Sigmoid colon (tissue), 7 donors: Measurements from ENCODE around the gene CEP85. TPM values are rescaled to one million over a fixed set of nuclear protein-coding genes. Genes with fewer than 3 reads are reported as not detected.

Source experiments
- DNase-seq: peaks from one replicate; pipeline ENCODE4 v3.0.0-alpha.2; 2019
- H3K27ac ChIP-seq, 4 donors: fragments of 200-600 bp; sonication (generic); one replicate each; pipeline ENCODE4 v1.5.1; 2016 to 2019; ENCODE audit warnings: mild to moderate bottlenecking in 1 of 4
- H3K27me3 ChIP-seq, 3 donors: fragments of 200-600 bp; sonication (generic); one replicate each; pipeline ENCODE4 v1.5.1; 2019; ENCODE audit warnings: mild to moderate bottlenecking in 1 of 3
- H3K36me3 ChIP-seq, 4 donors: fragments of 200-600 bp; sonication (generic); one replicate each; pipeline ENCODE4 v1.5.1; 2016 to 2019
- H3K4me1 ChIP-seq, 4 donors: fragments of 200-600 bp; sonication (generic); one replicate each; pipeline ENCODE4 v1.5.1; 2017 to 2019
- H3K4me3 ChIP-seq, 4 donors: fragments of 200-600 bp; sonication (generic); one replicate each; pipeline ENCODE4 v1.5.1; 2017 to 2019; ENCODE audit warnings: mild to moderate bottlenecking in 2 of 4, moderate library complexity in 1 of 4
- H3K9me3 ChIP-seq, 4 donors: fragments of 200-600 bp in 3 of 4; sonication (generic) in 3 of 4; one replicate each; pipeline versions ENCODE4 v1.5.1 to v1.6.1; 2013 to 2019
- CTCF ChIP-seq, 4 experiments: fragments of 450-650 bp in 3 of 4; fragments of 200-600 bp in 1 of 4; IDR thresholded peaks; one replicate each; pipeline ENCODE4 v1.5.1; 2016 to 2019; ENCODE audit warnings: antibody characterized with exemption in 4 of 4, mild to moderate bottlenecking in 3 of 4, moderate library complexity in 2 of 4
- EP300 ChIP-seq, 4 donors: sonication (generic); formaldehyde crosslinking; IDR thresholded peaks; one replicate each; pipeline ENCODE4 v1.6.1; 2017; ENCODE audit warnings: antibody characterized with exemption in 4 of 4
- POLR2A ChIP-seq, 2 donors: fragments of 450-650 bp; IDR thresholded peaks; one replicate each; pipeline ENCODE4 v1.6.1; 2016; ENCODE audit warnings: antibody characterized with exemption in 2 of 2, mild to moderate bottlenecking in 2 of 2, moderate library complexity in 2 of 2
- POLR2AphosphoS5 ChIP-seq, 4 donors: sonication (generic); formaldehyde crosslinking; IDR thresholded peaks; one replicate each; pipeline ENCODE4 v1.6.1; 2017; ENCODE audit warnings: antibody characterized with exemption in 4 of 4
- WGBS, 2 donors: extraction: QIAGEN DNeasy Blood & Tissue Kit; methylation state at CpG; one replicate each; pipeline ENCODE4 v1.1.7; 2013; 5-methylcytosine and 5-hydroxymethylcytosine counted together
- intact Hi-C: fragments of 100-400 bp; cut with DNase I; formaldehyde crosslinking; loops from one replicate; pipeline ENCODE4 v1.15.1; 2023
- polyA plus RNA-seq, 3 donors: library from polyadenylated mRNA; stranded (reverse); fragments of 200-250 nt; gene quantifications; one replicate each; pipeline ENCODE4 v1.2.3, GENCODE V29; 2013
- total RNA-seq, 4 donors: library from RNA; depleted of rRNA; stranded (reverse); fragments of >200 nt; gene quantifications; one replicate each; pipeline ENCODE4 v1.1.0, GENCODE V29; 2016
- donor health status: healthy with polysubstance abuse.
- donor health status: Bipolar disorder and iron deficiency.
- donor health status: healthy.

The CEP85 gene
- total and polyA plus RNA-seq, 7 donors, result 1.9 to 12.9 (median 3.9) TPM

- H3K4me1 ChIP-seq, result peaks cover 0 to 3% (median 1%) of the 10 kb centered on the region in 4 donors
- H3K27me3 ChIP-seq, result no peaks in the 10 kb centered on the region
- H3K27ac ChIP-seq, result no peak overlapping the region
- H3K4me3 ChIP-seq, result no peak overlapping the region
- no peaks in the 10 kb centered on the region for H3K36me3 ChIP-seq
- DNase-seq, result no peak
- intact Hi-C loops, result no loop called here
- 77 to 86% methylated on average over 8 of the region's 8 CpGs for WGBS, 2 donors
- no peak for TF ChIP-seq CTCF (IDR thresholded peaks at IDR 0.05)
- H3K9me3 ChIP-seq, result no peaks in the 10 kb centered on the region
Measured at GRCh38 chr1:26315874-26316850, 82.2 kb downstream of the CEP85 start.

- no peaks in the 10 kb centered on the region for H3K36me3 ChIP-seq
- no peaks in the 10 kb centered on the region for H3K9me3 ChIP-seq
- TF ChIP-seq POLR2A (IDR thresholded peaks at IDR 0.05) (no peak), POLR2AphosphoS5 (IDR thresholded peaks at IDR 0.05) (no peak), CTCF (IDR thresholded peaks at IDR 0.05) (no peak), EP300 (IDR thresholded peaks at IDR 0.05) (no peak)
- no peak for DNase-seq
- H3K27me3 ChIP-seq, result no peaks in the 10 kb centered on the region
- peaks cover 0 to 6% (median 5%) of the 10 kb centered on the region in 4 donors for H3K4me1 ChIP-seq
- no peak overlapping the region for H3K27ac ChIP-seq
- no peak overlapping the region for H3K4me3 ChIP-seq
- 68 to 93% methylated on average over 2 of the region's 2 CpGs for WGBS, 2 donors
- intact Hi-C loops, result no loop called here
Measured at GRCh38 chr1:26317146-26317545, 83.1 kb downstream of the CEP85 start.

- intact Hi-C loops, result no loop called here
- DNase-seq, result no peak
- no peak for TF ChIP-seq POLR2AphosphoS5 (IDR thresholded peaks at IDR 0.05)
- no peak for TF ChIP-seq EP300 (IDR thresholded peaks at IDR 0.05)
- TF ChIP-seq POLR2A (IDR thresholded peaks at IDR 0.05), result no peak
- no peak for TF ChIP-seq CTCF (IDR thresholded peaks at IDR 0.05)
- Histone ChIP-seq H3K27ac (peak within 1 kb of the TSS in 3 of 4 donors; percentile 6 to 31 (median 16)), H3K27me3 (no peaks in the 10 kb centered on the region), H3K36me3 (no peaks in the 10 kb centered on the region), H3K4me3 (no peak within 1 kb of the TSS), H3K9me3 (no peaks in the 10 kb centered on the region), H3K4me1 (peaks cover 0 to 6% (median 5%) of the 10 kb centered on the region in 4 donors)
- WGBS, 2 donors, result 44 to 79% methylated on average over 12 of the region's 12 CpGs
Measured at GRCh38 chr1:26317612-26318337, 83.8 kb downstream of the CEP85 start, which contains the start of gene CD52. Gene CD52 (plus strand): TSS chr1:26317958. CDS start chr1:26318018, 60 bp downstream.

GRCh38 chr1:26318338-26319064 is 84.5 kb downstream of the CEP85 start:
- peak; percentile 74 for DNase-seq
- intact Hi-C loops, result no loop called here
- H3K36me3 ChIP-seq, result no peaks in the 10 kb centered on the region
- H3K4me3 ChIP-seq, result no peak overlapping the region
- H3K9me3 ChIP-seq, result no peaks in the 10 kb centered on the region
- no peak for TF ChIP-seq CTCF (IDR thresholded peaks at IDR 0.05)
- TF ChIP-seq POLR2A (IDR thresholded peaks at IDR 0.05), result no peak
- TF ChIP-seq POLR2AphosphoS5 (IDR thresholded peaks at IDR 0.05), result no peak
- no peak for TF ChIP-seq EP300 (IDR thresholded peaks at IDR 0.05)
- H3K27me3 ChIP-seq, result no peaks in the 10 kb centered on the region
- H3K4me1 ChIP-seq, result peaks cover 0 to 6% (median 5%) of the 10 kb centered on the region in 4 donors
- H3K27ac ChIP-seq, result peak overlapping the region in 3 of 4 donors; percentile 6 to 31 (median 16)
- 53 to 81% methylated on average over 9 of the region's 9 CpGs for WGBS, 2 donors
